ENCODE results near the gene PLCL2.

GRCh38 chr3:17076940-17077605, 192.3 kb downstream of the PLCL2 start:
- no peak for TF ChIP-seq CTCF (IDR thresholded peaks at IDR 0.05; ENCODE audit: low read length)
- no peak for TF ChIP-seq EZH2 (IDR thresholded peaks at IDR 0.05; ENCODE audit: borderline replicate concordance, low read length)

Measured in OCI-LY1 (cell line).